Activated naive CD4-positive, alpha-beta T cell treated with Interleukin-2 at 50 U/mL for 16 hours (primary cell): ENCODE data around the gene VIPR2.
"Not testable (repeated sequence)": the region's sequence is repeated elsewhere in the genome, so short reads cannot be mapped to it uniquely, and the experiment has no call there.

Source experiments
- DNase-seq: peaks from one replicate; pipeline ENCODE4 v3.0.0-alpha.2; 2020

Gene VIPR2

GRCh38 chr7:159138508-159138907, 6.2 kb downstream of the VIPR2 start:
- DNase-seq, result no peak

- no peak for DNase-seq
Observed at GRCh38 chr7:159137906-159138305, 6.8 kb downstream of the VIPR2 start.

- no peak for DNase-seq
Observed at GRCh38 chr7:159136846-159137245, 7.8 kb downstream of the VIPR2 start.

GRCh38 chr7:159136442-159136841, 8.2 kb downstream of the VIPR2 start:
- no peak for DNase-seq

GRCh38 chr7:159136013-159136412, 8.7 kb downstream of the VIPR2 start:
- no peak for DNase-seq

- DNase-seq, result not testable (repeated sequence)
Observed at GRCh38 chr7:159132670-159133443, 11.8 kb downstream of the VIPR2 start.

- no peak for DNase-seq
Observed at GRCh38 chr7:159130820-159131219, 13.8 kb downstream of the VIPR2 start.

- no peak for DNase-seq
Observed at GRCh38 chr7:159130199-159130775, 14.4 kb downstream of the VIPR2 start.

- no peak for DNase-seq
Observed at GRCh38 chr7:159128767-159129166, 15.9 kb downstream of the VIPR2 start.

GRCh38 chr7:159127691-159128642, 16.7 kb downstream of the VIPR2 start:
- no peak for DNase-seq

GRCh38 chr7:159126311-159127260, 18.1 kb downstream of the VIPR2 start:
- no peak for DNase-seq

GRCh38 chr7:159125955-159126270, 18.8 kb downstream of the VIPR2 start:
- DNase-seq, result no peak

GRCh38 chr7:159125104-159125954, 19.3 kb downstream of the VIPR2 start:
- no peak for DNase-seq

GRCh38 chr7:159123793-159124192, 20.9 kb downstream of the VIPR2 start:
- DNase-seq, result not testable (repeated sequence)

GRCh38 chr7:159123294-159123693, 21.4 kb downstream of the VIPR2 start:
- not testable (repeated sequence) for DNase-seq

GRCh38 chr7:159122276-159122675, 22.4 kb downstream of the VIPR2 start:
- DNase-seq, result no peak

- no peak for DNase-seq
Observed at GRCh38 chr7:159121476-159121875, 23.2 kb downstream of the VIPR2 start.

- no peak for DNase-seq
Observed at GRCh38 chr7:159121068-159121467, 23.6 kb downstream of the VIPR2 start.

- DNase-seq, result no peak
Observed at GRCh38 chr7:159120540-159120919, 24.1 kb downstream of the VIPR2 start.

- DNase-seq, result no peak
Observed at GRCh38 chr7:159119851-159120539, 24.7 kb downstream of the VIPR2 start.
